Vagina (tissue), 2 donors: Measurements from ENCODE around the gene LAMTOR4. TPM values are rescaled to one million over a fixed set of nuclear protein-coding genes. Genes with fewer than 3 reads are reported as not detected.

Experiments used
- DNase-seq, 2 donors: peaks; one replicate each; pipeline ENCODE4 v3.0.0-alpha.2; 2017; ENCODE audit errors: extremely low spot score in 2 of 2
- H3K27ac ChIP-seq: fragments of 200-600 bp; sonication (generic); one replicate; pipeline ENCODE4 v1.5.1; 2019
- H3K27me3 ChIP-seq: fragments of 200-600 bp; sonication (generic); one replicate; pipeline ENCODE4 v1.5.1; 2019
- H3K36me3 ChIP-seq, 2 donors: fragments of 200-600 bp; sonication (generic); one replicate each; pipeline ENCODE4 v1.5.1; 2017 to 2019
- H3K4me1 ChIP-seq: fragments of 200-600 bp; sonication (generic); one replicate; pipeline ENCODE4 v1.5.1; 2019
- H3K4me3 ChIP-seq, 2 donors: fragments of 200-600 bp; sonication (generic); 1 replicate in 1 of 2; 2 replicates in 1 of 2; pipeline ENCODE4 v1.5.1; 2016 to 2019
- H3K9me3 ChIP-seq: fragments of 200-600 bp; sonication (generic); one replicate; pipeline ENCODE4 v1.5.1; 2019
- CTCF ChIP-seq, 3 experiments: fragments of 450-650 bp in 2 of 3; fragments of 200-600 bp in 1 of 3; sonication (generic) in 1 of 3; IDR thresholded peaks; one replicate each; pipeline ENCODE4 v1.5.1; 2017 to 2019; ENCODE audit warnings: antibody characterized with exemption in 3 of 3, mild to moderate bottlenecking in 2 of 3, moderate library complexity in 2 of 3
- POLR2A ChIP-seq, 2 donors: fragments of 450-650 bp; IDR thresholded peaks; one replicate each; pipeline ENCODE4 v1.6.1; 2017; ENCODE audit warnings: antibody characterized with exemption in 2 of 2, mild to moderate bottlenecking in 2 of 2, moderate library complexity in 2 of 2
- POLR2AphosphoS5 ChIP-seq, 2 donors: sonication (generic); formaldehyde crosslinking; IDR thresholded peaks; one replicate each; pipeline ENCODE4 v1.9.0; 2017; ENCODE audit warnings: antibody characterized with exemption in 2 of 2, mild to moderate bottlenecking in 2 of 2, low read depth in 1 of 2; ENCODE audit not compliant: insufficient read depth in 1 of 2
- intact Hi-C: fragments of 100-400 bp; cut with DNase I; formaldehyde crosslinking; loops from one replicate; pipeline ENCODE4 v1.15.1; 2023
- total RNA-seq: library from RNA; depleted of rRNA; stranded (reverse); fragments of >200 nt; gene quantifications from one replicate; pipeline ENCODE4 v1.2.3, GENCODE V29; 2016

The LAMTOR4 gene
- total RNA-seq: 161 TPM

DNA sequence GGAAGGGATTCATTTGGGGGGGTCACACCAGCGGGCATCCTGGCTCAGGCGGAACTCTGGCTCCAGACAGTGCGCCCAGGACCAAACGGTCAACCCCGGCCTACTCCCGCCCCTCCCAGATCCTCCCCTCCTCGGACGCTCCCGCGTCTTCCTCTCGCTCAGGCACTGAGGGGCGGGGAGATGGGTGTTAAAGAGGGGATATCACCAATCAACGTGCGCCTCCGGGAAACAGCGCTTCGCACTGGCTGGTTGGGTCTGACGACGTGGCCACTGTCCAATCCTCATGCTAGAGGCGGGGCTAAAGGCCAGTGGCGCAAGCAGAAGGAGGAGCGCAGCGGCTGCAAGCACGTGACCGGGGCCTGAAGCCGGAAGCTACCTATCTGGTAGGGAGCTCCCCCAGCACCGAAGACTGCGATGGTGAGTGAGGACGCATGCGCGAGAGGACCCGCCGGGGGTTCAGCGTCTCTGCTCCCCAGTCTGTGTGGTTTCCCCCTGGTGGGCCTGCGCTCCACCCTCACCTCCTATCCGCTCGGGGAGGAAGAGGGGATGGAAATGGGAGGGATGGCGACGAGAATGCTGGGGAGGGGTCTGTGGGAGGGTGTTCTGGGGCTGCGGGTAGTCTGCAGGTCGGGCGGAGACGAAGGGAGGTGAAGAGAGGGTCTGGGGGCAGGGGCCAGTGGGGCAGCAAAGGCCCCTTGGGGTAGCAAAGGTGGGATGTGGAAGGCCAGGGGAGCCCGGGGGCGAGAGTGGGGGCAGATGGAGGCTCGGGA lies at the start of gene LAMTOR4:
LAMTOR4 (plus strand) TSS at position 360 of the 770 bp plus-strand sequence; CDS start at position 415, 55 bp downstream.
- DNase-seq: peak; percentile 98 to 99
- H3K27me3 ChIP-seq: no peaks in the 10 kb centered on the region
- peaks cover 0 to 10% of the 10 kb centered on the region in 2 donors for H3K36me3 ChIP-seq
- peak within 1 kb of the TSS; percentile 90 for H3K27ac ChIP-seq
- intact Hi-C loops: loop anchor here (10.0 kb wide), 1 partner anchor 46 kb away; no protein-coding TSS in a partner anchor
- no peaks in the 10 kb centered on the region for H3K9me3 ChIP-seq
- H3K4me3 ChIP-seq: peak within 1 kb of the TSS; percentile 75 to 84
- TF ChIP-seq POLR2AphosphoS5 (IDR thresholded peaks at IDR 0.05; ENCODE audit: insufficient read depth in 1 of 2, low read depth in 1 of 2) (peak; percentile 98 to 99), POLR2A (IDR thresholded peaks at IDR 0.05) (peak in 1 of 2 donors; percentile 56), CTCF (IDR thresholded peaks at IDR 0.05) (no peak)
- peaks cover 20% of the 10 kb centered on the region for H3K4me1 ChIP-seq

DNA sequence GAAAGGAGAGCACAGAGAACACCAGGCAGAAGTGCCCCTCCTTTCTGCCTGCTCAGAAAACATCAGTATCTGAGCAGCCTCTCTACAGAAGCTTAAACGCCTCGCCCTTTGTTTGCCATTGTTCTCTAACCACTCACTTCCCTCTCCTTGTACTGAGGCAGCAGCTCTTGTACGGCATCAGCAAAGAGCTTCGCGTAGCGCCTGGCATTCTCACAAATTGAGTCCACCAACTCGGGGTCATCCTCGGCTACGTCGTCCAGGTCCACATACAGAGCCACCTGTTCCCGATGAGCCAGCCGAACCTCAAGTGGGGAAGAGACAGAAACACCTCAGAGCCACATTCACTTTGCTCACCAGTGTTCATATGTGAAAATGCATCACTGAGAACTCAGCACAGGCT lies 49.3 kb upstream of the LAMTOR4 start:
- H3K36me3 ChIP-seq: peaks cover 8 to 58% of the 10 kb centered on the region in 2 donors
- H3K4me3 ChIP-seq: peak overlapping the region; percentile 81 to 96
- peak overlapping the region; percentile 95 for H3K27ac ChIP-seq
- intact Hi-C loops: no loop called here
- no peak for DNase-seq
- no peaks in the 10 kb centered on the region for H3K27me3 ChIP-seq
- no peaks in the 10 kb centered on the region for H3K9me3 ChIP-seq
- TF ChIP-seq CTCF (IDR thresholded peaks at IDR 0.05) (no peak), POLR2AphosphoS5 (IDR thresholded peaks at IDR 0.05; ENCODE audit: insufficient read depth in 1 of 2, low read depth in 1 of 2) (no peak), POLR2A (IDR thresholded peaks at IDR 0.05) (no peak)
- peaks cover 34% of the 10 kb centered on the region for H3K4me1 ChIP-seq

DNA sequence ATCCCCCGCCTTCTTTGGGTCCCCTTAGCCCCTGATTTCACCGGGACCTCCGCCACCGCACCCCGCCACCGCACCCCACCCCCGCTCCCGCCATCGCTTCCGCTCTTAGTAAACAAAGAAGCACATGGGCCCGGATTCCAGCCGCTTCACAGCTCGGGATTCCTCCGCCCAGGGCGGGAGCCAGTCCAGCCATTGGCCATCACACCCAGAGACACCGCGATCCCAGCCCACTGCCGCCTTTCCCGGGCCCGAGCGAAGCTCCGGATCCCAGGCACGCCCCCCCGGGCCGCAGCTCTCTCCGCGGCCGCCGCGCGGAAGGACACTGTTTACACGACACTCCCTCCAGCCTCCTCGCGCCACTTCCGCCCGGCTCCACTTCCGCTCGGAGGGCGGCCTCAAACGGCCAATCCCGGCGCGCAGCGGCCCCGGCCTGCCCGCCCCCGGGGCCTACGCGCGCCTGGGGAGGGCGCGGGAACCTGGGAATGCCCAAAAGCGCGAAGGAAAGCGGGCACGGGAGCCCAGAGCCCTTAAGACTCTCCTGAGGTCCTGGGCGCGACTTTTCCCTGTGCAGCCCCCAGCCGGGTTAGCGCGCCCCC lies 48.2 kb upstream of the LAMTOR4 start:
- Histone ChIP-seq H3K4me3 (peak overlapping the region; percentile 81 to 96), H3K27ac (peak overlapping the region; percentile 95), H3K4me1 (peaks cover 34% of the 10 kb centered on the region), H3K9me3 (no peaks in the 10 kb centered on the region), H3K36me3 (peaks cover 3 to 48% of the 10 kb centered on the region in 2 donors), H3K27me3 (no peaks in the 10 kb centered on the region)
- peak in 1 of 2 donors; percentile 92 for TF ChIP-seq POLR2AphosphoS5 (IDR thresholded peaks at IDR 0.05; ENCODE audit: insufficient read depth in 1 of 2, low read depth in 1 of 2)
- TF ChIP-seq CTCF (IDR thresholded peaks at IDR 0.05): no peak
- TF ChIP-seq POLR2A (IDR thresholded peaks at IDR 0.05): no peak
- intact Hi-C loops: no loop called here
- DNase-seq: peak in 1 of 2 donors; percentile 96

DNA sequence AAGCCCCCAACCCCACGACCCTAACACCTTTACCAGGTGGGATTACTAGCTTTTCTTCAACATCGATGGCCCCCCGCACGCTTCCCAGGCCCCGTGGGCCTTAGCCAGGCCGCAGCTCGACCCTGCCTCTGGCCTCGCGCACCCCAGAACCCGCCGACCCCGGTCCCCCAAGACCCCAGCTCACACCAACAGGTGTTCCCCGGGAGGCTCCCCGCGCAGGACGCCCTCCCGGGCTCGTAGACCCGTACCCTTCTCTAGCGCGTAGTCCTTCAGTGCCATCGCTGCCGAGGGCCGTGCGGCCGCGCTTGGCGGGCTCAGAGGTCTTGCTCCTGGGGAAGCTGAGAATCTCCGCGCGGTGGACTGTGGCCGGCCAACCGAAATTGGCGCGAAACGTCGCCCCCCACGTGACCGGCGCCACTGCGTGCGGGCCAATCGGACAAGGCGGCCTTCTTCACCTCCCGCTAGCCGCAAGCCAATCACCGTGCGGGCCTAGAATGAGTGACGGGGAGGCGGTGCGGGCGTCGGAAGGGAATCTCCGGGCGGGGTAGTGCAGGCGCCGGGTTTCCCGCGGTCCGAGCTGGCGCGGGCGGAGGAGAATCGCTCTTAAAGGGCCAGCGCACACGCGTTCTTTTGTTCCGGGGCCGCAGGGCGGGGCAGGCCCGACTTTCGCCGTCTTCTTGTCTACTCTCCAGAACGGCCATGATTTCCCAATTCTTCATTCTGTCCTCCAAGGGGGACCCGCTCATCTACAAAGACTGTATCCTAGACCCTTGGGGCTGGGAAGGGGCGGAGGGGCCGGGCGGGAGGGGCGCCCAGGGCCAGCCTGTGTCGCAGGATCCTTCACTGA lies 47.5 kb upstream of the LAMTOR4 start, which contains the start of the genes AP4M1 and MCM7:
AP4M1 (plus strand) TSS at position 628 of the 847 bp plus-strand sequence; CDS start at position 700, 72 bp downstream.
MCM7 (minus strand) TSS at position 382 of the 847 bp plus-strand sequence; CDS start at position 279, 103 bp downstream.
- Histone ChIP-seq H3K4me3 (peak within 1 kb of the TSS; percentile 81 to 96), H3K27ac (peak within 1 kb of the TSS; percentile 95), H3K9me3 (no peaks in the 10 kb centered on the region), H3K4me1 (peaks cover 34% of the 10 kb centered on the region), H3K36me3 (peaks cover 0 to 41% of the 10 kb centered on the region in 2 donors), H3K27me3 (no peaks in the 10 kb centered on the region)
- intact Hi-C loops: no loop called here
- TF ChIP-seq POLR2A (IDR thresholded peaks at IDR 0.05): no peak
- no peak for TF ChIP-seq CTCF (IDR thresholded peaks at IDR 0.05)
- TF ChIP-seq POLR2AphosphoS5 (IDR thresholded peaks at IDR 0.05; ENCODE audit: insufficient read depth in 1 of 2, low read depth in 1 of 2): peak; percentile 76 to 90
- peak; percentile 99 for DNase-seq
